ENCODE results near the gene PLPPR1. TPM values are rescaled to one million over a fixed set of nuclear protein-coding genes. Genes with fewer than 3 reads are reported as not detected.

The PLPPR1 gene
- 10 to 100 TPM; 16.0 to 19.3 (median 18.3) TPM for polyA plus RNA-seq (ENCODE audit: insufficient read length in 3 of 3)
- long read RNA-seq, donor 1, partial matches to known transcripts: 0 of 2 reads
- long read RNA-seq, donor 1, other reads (novel, unspliced or antisense): 0 of 2 reads
- long read RNA-seq, donor 2, transcript PLPPR1-202 (8 exons, 2,318 nt): major isoform, 5 of 5 reads
- long read RNA-seq, donor 2, partial matches to known transcripts: 0 of 5 reads
- long read RNA-seq, donor 2, other reads (novel, unspliced or antisense): 0 of 5 reads
- long read RNA-seq, donor 3, partial matches to known transcripts: 0 of 4 reads
- long read RNA-seq, donor 3, other reads (novel, unspliced or antisense): 0 of 4 reads
- long read RNA-seq, donor 4, partial matches to known transcripts: 0 of 3 reads
- long read RNA-seq, donor 4, other reads (novel, unspliced or antisense): 0 of 3 reads
- long read RNA-seq, donor 5, partial matches to known transcripts: 0 of 2 reads
- long read RNA-seq, donor 5, other reads (novel, unspliced or antisense): 0 of 2 reads
- long read RNA-seq, donor 6, partial matches to known transcripts: 0 of 5 reads
- long read RNA-seq, donor 6, other reads (novel, unspliced or antisense): 0 of 5 reads
- long read RNA-seq, donor 7, partial matches to known transcripts: 0 of 2 reads
- long read RNA-seq, donor 7, other reads (novel, unspliced or antisense): 0 of 2 reads
- long read RNA-seq, donor 8: 0 reads
- long read RNA-seq, donor 9, partial matches to known transcripts: 24 of 26 reads
- long read RNA-seq, donor 9, other reads (novel, unspliced or antisense): 0 of 26 reads
- long read RNA-seq, donor 10, partial matches to known transcripts: 0 of 1 reads
- long read RNA-seq, donor 10, other reads (novel, unspliced or antisense): 0 of 1 reads
- long read RNA-seq, donor 11, partial matches to known transcripts: 0 of 2 reads
- long read RNA-seq, donor 11, other reads (novel, unspliced or antisense): 0 of 2 reads
- long read RNA-seq, donor 12, partial matches to known transcripts: 0 of 1 reads
- long read RNA-seq, donor 12, other reads (novel, unspliced or antisense): 0 of 1 reads
- long read RNA-seq, donor 13, partial matches to known transcripts: 18 of 20 reads
- long read RNA-seq, donor 13, other reads (novel, unspliced or antisense): 0 of 20 reads
- long read RNA-seq, donor 14: 0 reads
- long read RNA-seq, donor 15: 0 reads
- long read RNA-seq, donor 16, partial matches to known transcripts: 18 of 21 reads
- long read RNA-seq, donor 16, other reads (novel, unspliced or antisense): 0 of 21 reads

DNA sequence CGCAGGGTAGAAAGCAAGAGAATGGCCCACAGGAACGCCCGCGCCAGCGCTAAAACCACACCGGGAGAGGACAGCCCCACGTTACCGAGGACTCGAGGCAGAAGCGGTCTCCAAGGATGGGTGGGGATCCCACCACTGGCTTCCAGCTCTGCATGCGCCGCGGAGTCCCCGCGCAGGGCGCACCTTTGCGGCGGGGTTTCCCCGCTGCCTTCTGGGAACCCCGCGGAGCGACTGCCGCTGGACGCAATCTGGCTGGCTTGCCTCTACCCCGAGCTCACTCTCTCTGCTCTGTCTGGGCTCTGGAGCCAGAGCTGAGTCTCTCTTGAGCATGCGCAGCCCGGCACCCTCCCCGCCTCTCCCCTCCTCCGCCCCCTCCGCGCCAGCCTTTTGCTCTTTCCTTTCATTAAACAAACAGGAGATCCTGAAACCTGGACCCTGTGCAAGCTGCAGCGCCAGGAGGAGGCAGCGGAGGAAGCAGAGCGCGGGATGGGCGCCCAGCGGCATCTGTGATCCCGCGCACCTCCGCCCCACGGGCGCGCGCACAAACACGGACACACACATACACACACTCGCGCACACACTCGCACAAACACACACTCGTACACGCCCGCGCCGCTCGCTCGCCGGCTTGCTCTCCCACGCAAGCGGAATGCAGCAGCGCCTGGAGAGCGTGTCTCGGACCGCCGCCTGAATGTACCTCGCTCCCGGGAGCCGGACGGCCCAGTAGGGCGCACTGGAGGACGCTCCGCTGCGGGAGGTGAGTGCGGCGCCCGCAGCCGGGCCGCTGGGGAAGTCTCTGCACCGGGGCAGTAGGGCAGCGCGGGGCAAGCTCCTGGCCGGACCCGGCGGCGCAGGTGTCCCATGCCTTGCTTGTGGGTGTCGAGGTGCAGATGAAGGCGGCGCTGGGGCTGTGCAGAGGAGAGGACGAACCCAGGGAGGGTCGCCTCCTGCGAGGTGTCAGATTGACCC lies at the start of gene PLPPR1:
TSS of gene PLPPR1 (plus strand) at position 382 of the 969 bp plus-strand sequence.
- peak; percentile 79 for DNase-seq

DNA sequence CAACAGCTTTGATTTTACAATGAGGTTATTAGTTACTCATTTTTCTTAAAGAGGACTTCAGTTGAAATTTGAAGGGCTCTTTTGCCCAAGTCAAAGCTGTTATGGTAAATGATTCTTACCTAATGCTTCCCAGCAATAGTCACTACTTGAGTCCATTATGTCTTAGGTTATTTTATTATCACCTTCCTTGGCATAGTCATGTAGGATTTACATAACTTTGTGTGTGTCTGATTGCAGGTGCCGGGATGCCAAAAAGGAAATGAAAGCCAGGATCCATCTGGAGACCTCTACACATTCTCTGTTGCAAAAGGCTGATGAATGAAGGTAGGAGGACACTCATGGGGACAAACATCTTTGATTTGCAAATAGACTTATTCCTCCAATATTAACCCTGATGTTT lies 38.8 kb upstream of the PLPPR1 start:
- no peak for DNase-seq

DNA sequence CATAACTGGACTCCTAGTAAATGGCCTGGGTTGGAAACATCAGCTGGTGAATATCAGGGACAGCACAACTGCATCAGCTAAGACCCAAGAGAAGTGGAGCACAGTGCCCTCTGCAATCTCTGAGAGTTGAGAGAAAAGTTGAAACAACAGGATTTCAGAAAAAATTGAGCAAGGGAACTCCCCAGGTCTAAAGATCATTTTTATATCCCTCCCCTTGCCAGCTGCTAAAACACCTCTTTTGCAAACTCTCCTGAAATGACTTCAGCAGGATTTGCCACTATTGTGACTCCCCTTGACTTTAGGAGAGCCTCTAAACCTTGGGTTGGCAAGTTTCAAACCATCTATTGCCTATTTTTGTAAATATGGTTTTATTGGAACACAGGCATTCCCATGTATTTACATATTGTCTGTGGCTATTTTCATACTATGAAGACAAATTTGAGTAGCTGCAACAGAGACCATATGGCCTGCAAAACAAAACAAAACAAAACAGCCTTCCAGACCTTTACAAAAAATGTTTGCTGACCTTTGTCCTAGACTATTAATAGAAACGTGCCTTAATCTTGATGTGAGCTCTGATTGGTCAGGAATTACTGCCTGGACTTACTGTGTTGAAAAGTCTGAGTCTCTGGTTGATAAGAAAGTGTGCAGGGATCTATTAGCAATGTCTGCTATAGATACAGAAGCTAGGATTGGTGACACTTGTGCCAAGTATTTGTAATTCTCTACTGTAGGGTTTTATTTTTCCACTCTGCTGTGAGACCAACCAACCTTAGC lies 37.7 kb upstream of the PLPPR1 start:
- no peak for DNase-seq

DNA sequence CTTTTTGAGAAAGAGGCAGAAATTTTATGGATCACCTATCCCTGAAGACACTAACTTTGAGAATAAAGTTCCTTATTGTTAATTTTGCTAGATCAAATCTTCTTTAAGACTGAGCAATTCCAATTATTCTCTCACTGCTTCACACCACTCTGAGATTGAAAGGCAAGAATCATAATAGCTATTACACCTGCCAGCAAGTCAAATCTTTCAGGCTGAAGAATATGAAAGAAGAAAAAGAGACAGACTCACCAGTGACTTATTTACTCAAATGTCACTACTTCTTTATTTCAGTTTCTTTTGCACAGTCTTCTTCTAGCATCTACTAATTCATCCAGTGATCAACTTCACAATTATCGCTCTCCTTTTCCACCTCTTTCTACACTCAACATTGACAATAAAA lies 35.9 kb upstream of the PLPPR1 start:
- no peak for DNase-seq

DNA sequence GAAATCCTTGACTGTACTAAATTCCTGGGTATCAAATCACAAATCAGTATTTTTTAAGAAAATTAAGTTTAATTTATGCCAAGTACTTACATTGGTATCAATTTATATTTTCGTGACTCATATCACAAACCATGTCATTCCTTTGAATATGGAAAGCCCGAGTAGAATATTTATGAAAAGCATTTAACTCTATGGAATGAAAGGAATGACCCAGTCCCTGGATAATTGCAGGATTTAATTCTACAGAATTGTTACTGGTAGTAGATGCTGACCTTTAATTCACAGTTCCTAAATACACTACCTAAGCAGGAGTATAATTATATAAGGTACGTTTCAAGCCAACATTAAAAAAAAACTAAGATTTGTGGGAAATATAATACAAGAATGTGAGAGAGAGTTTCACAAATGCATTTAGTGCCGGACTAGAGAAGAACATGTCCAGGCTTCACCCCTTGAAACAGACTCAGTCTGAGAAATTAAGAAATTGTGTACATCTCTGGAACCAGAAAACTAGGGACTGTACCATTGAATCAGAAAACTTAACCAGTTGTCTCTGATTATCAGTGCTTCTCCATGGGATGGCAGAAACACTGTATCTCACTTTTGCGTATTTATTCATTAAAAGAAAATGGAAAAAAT lies 28.5 kb upstream of the PLPPR1 start:
- no peak for DNase-seq

DNA sequence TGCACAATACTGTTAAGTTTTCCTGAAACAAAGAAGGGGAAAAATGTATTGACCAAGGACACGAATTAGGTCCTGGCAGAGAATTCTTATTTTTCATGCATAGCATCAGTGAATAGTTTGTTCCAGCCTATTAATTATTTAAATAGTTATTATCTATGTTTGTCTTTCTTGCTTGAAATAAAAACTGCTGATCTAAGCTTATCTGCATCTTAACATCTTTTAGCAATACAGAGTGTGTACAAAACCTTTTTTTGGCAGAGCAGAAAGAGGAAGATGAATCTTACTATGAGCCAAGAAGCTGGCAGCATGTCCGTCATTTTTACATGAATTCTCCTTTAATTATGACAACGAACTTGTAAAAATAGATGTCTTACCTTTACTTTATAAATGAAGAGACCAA lies 23.3 kb upstream of the PLPPR1 start:
- no peak for DNase-seq

DNA sequence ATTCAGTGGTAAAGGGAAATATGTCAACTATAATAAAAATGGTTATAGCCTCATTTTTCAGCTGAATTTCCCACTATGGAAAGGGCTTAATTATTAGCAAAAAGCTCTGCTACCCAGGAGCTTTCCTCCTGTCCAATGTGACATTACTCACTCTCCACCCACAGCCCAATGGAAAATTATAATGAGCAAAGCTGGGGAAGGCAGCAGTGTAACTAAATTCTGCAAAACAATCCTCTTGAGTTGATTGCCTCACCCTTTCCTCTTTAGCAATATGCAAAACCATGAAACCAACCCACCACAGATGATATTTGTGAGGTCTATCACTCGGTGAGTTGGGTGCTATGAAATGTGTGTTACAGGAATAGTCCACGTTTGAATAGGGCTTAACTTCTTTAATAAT lies 14.0 kb upstream of the PLPPR1 start:
- no peak for DNase-seq

DNA sequence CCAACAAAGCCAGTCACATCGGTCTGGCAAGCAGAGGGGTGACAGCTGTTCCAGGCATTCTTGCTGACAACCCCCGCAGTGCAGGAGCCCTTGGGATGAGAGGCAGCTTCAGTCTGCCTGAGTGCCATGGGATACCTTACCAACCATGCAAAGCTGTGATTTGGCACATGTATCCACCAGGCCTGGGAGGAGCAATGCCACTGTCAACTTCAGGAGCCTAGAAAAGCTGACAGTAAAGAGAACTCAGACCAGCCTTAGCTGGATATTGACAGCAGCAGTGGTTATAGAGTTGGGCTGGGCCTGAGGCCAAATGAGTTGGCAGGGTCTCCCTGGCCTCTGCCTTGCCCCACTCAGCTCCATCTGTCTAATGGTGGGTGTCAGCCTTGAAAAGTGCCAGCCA lies 10.1 kb upstream of the PLPPR1 start:
- DNase-seq: no peak

DNA sequence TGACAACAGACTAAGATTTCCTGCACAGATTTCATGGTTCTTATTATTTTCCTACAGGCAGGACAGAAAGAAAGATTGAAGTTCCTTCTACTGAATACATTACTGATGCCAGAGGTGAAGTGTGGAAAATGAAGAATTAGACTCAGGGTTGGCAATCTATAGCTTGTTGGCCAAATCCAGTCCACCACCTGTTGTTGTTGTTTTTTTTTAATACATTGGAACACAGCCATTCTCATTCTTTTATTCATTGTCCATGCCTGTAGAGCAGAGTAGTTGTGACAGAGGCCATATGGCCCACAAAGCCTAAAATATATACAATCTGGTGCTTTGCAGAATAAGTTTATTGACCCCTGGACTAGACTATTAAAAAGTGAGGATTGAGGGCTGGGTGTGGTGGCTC lies 5.8 kb upstream of the PLPPR1 start:
- DNase-seq: no peak

DNA sequence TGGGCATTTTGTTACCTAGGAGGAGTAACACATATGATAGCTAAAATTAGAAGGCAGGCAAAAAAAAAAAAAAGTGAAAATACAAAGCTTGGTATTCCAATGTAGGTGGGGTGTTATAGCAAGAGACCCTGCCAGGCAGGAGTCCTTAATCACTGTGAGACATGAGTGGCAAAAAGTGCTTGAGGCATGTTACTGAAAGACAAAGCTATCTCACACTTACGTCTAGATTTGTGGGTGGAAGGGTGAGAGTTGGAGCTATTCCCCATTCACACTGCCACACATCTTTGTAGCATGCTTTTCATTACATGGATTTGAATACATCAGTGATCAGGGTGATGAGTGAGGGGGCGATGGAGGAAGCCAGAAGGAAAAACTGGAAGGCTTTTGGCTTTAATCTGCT lies 2.6 kb upstream of the PLPPR1 start:
- no peak for DNase-seq

DNA sequence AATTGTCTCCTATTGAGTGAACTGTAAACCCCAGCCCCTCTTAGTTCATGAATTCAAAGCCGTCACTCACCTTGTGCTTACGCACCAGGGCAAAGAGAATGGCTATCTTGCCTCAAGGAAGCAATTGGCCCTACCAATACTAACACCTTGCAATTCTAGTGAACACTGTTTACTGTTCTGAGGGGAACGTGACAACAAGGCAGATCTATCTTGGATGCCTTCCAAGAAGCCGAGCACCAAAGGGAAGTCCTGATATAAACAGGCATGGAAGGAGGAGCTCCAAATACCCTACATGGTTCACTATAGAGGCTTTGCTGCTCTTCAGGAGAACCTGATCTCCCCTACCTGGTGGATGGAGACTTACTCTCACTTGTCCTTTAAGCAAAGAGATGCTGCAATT lies 1.7 kb upstream of the PLPPR1 start:
- DNase-seq: no peak

DNA sequence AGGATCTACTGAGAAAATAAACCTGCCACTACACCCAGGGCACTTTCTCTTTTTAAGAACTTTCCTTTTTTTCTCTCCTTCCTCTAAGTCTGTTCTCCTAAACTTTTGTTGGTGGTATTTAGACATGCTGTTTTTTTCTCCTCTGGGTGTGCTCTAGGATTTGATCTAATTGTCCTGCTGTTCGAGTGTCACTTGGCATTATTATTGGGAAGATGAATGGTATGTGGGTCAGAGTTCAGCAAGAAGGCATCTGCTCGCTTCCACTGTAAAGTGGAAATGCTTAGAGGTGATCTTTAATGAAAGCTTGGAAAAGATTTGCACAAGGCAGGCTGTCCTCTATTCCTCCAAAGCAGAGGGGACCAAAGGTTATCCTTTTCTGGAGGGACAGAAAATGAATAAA lies 1.3 kb upstream of the PLPPR1 start:
- no peak for DNase-seq

DNA sequence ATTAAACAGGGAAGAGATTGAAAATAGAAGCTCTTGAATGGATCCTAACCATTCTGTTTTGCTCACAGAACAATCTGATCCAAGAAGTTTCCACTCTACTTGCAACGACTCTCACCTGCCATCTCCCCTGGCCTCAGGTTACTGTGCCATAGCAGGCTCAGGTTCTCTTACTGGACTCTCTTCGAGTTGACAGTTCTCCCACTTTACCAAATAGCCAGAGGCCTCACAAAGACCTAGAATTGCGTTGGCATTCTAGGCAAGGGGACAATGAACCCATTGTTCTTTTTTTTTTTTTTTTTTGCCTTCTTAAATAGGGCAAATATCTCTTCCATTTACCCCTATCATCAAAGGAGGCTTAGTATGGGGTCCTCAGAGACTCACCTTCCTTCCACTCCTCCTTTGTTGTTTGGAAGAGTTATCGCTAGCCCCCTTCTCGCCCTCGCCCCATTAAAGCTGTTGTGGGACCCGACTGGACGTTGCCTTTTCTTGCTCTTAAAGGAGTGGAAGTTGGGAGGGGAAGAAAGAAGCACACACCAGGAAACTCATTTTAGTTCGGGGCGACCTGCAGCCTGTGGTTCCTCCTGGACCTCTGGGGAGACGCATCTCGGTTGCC lies 688 bp upstream of the PLPPR1 start:
- peak; percentile 17 for DNase-seq

DNA sequence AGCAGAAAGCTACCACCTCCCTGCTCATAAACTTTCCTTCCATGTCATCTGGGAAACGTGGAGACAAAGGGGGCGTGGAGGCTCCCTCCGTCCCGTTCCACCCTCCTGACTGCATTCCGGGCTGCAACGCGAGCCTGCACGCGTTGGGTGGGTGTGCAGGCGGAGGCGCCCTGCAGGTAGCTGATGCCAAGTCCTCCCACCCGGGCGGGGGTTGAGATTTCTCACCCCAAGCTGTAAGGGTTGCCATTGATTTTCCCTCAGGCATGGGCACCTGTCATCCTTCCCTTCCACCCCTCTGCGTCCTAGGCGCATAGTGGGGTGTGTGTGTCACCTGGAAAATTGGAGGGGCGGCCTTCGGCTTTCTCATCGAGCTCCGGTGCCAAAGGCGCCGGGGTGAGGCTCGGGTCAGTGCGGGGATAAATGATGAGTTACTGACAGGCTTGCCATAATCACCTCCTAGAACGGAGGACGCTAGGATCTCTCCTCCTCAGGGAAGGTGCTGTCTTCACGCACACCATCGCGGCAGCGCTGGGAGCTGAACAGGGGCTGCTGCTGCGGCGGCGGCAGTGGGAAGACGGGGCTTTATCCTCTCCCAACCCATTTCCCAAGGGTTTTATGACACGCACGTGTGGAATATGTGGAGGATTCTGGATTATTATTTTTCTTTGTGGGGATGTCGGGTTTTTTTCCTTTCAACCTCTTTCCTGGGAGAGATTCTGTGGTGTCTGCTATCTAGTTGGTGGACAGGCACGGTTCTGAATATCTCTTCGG lies 973 bp downstream of the PLPPR1 start:
- DNase-seq: peak; percentile 10

DNA sequence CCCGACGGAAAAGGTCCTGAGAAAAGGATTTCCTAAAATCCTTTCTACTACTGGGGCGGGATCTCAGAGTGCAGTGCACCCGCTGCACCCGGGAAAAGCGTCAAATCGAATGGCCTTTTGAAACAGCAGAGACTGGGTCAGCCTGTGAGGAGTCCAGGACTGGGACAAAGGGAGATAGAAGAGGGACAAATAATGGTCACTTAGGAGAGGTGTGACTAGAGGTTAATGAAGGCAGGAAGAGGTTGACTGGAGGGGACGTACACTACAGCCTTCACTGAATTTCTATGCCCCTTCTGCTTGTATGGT lies 1.5 kb downstream of the PLPPR1 start:
- no peak for DNase-seq

DNA sequence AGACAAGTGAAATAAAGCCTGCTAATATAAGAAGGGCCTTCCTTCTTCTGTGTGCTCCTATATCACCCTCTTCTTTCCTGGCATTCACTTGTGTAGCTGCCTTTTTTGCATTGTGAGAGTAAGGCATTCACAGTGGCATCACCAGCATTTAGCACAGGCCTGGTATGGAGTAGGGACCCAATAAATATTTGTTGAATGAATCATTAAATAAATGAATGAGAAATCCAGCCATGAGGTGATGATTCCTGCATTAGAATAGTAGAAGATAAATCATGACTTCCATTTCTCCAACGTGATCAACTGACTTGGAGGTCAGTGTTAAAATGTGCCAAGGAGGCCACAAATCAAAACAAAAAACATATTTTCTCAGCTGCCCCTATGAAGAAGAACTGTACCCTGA lies 3.9 kb downstream of the PLPPR1 start:
- no peak for DNase-seq

DNA sequence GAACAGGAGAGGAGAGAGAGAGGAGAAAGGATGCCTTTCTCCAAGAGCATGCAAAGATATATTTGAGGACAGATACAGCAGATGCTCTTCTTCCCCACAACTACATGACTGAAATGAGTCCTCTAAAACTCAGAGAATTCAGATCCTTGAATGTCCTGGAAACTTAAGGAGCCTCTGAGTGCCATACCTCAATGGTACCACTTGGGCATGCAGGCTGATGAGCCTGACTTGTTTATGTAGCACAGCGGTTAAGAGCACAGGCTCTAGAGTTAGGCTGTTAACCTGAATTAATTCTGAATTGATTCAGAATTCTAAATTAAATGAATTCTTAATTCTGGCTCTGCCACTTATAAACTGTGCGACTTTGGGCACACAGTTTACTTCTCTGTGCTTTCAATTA lies 5.7 kb downstream of the PLPPR1 start:
- no peak for DNase-seq

DNA sequence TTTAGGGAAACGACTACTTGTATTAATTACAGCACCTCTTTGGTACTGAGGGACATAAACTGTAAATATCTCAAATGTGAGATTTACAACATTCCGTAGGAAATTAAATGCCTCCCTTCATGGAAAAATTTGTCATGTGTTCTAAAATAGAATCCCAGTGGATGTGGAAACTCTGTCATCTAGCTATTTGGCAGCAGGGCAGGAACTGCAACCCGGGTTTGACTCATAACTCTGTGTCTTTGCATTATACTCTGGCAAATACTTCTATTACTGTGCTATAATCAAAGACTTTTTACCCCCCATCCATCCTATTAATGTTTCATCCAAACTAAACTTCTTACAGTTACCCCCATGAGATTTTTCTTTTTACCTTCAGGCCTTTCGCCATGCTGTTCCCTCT lies 6.6 kb downstream of the PLPPR1 start:
- no peak for DNase-seq

DNA sequence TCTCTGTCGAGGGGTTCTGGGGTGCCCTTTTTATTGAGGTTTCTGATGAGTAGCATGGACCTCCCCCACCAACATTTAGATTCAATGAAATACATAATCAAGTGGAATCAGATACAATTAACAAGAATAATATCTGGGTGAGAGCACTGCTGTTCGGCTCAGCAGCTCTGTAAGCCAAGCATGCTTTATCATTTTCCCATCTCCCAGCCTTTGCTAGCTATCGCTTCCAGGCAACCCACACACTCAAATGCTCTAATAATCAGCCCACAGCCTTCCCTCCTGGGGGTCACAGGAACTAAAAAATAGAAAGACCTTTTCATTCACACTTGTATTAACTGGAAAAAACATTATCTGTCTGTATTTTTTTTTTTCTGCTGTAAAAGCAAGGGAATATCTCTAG lies 8.9 kb downstream of the PLPPR1 start:
- DNase-seq: no peak
